AG04450 (cell line): ENCODE data around the gene CARD6. TPM values are rescaled to one million over a fixed set of nuclear protein-coding genes. Genes with fewer than 3 reads are reported as not detected.

ENCODE experiments used
- CTCF ChIA-PET: fragments of 300-600, 350-600 bp; formaldehyde crosslinking; extraction: SDS; loops from one replicate; lab custom pipeline; 2022; ENCODE audit warnings: antibody characterized with exemption, inconsistent platforms; lab: Charles Lee
- POLR2A ChIA-PET: fragments of 350-600 bp; formaldehyde crosslinking; extraction: SDS; loops from one replicate; lab custom pipeline; 2021; ENCODE audit warnings: antibody characterized with exemption, inconsistent platforms; lab: Yijun Ruan, JAX
- DNase-seq: peaks from one replicate; pipeline ENCODE4 v3.0.0-alpha.2; 2011; ENCODE audit warnings: low read depth, low spot score
- H3K27ac ChIP-seq: one replicate; pipeline ENCODE4 v1.5.1; 2012; ENCODE audit warnings: low read depth, low read length, control low read depth
- H3K27me3 ChIP-seq: one replicate; pipeline ENCODE4 v1.6.0; 2012; ENCODE audit warnings: low read length; ENCODE audit not compliant: control insufficient read depth, insufficient read depth
- H3K4me3 ChIP-seq: 2 replicates; pipeline ENCODE4 v1.5.1; 2011; ENCODE audit warnings: mild to moderate bottlenecking, low read depth, low read length, control low read depth
- H3K9me3 ChIP-seq: 2 replicates; pipeline ENCODE4 v1.5.1; 2012; ENCODE audit warnings: low read length; ENCODE audit not compliant: control insufficient read depth, insufficient read depth
- polyA plus RNA-seq: library from polyadenylated mRNA; depleted of rRNA; stranded (reverse); fragments of >200 nt; gene quantifications from 2 replicates; pipeline ENCODE4 v1.2.3, GENCODE V29; 2011
- TF ChIP-seq, protein P1 (sequence below): IDR thresholded peaks from 2 replicates; pipeline ENCODE4 v1.5.1; 2011; ENCODE audit warnings: low read depth, low read length, control low read depth, inconsistent platforms

The CARD6 gene
- polyA plus RNA-seq, 1 experiment = 4.2 TPM

- Histone ChIP-seq H3K27me3 (no peaks in the 10 kb centered on the region), H3K4me3 (no peak overlapping the region), H3K27ac (no peak overlapping the region), H3K9me3 (no peaks in the 10 kb centered on the region; the same call in 1 of the 2 replicates)
- ChIA-PET CTCF (no interaction called here), POLR2A (interaction anchor here (0.6 kb wide), 1 partner anchor 12 kb away, joined by 5 read pairs; no protein-coding TSS in a partner anchor)
- DNase-seq = no peak
- TF ChIP-seq, protein P1, sequence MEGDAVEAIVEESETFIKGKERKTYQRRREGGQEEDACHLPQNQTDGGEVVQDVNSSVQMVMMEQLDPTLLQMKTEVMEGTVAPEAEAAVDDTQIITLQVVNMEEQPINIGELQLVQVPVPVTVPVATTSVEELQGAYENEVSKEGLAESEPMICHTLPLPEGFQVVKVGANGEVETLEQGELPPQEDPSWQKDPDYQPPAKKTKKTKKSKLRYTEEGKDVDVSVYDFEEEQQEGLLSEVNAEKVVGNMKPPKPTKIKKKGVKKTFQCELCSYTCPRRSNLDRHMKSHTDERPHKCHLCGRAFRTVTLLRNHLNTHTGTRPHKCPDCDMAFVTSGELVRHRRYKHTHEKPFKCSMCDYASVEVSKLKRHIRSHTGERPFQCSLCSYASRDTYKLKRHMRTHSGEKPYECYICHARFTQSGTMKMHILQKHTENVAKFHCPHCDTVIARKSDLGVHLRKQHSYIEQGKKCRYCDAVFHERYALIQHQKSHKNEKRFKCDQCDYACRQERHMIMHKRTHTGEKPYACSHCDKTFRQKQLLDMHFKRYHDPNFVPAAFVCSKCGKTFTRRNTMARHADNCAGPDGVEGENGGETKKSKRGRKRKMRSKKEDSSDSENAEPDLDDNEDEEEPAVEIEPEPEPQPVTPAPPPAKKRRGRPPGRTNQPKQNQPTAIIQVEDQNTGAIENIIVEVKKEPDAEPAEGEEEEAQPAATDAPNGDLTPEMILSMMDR = no peak
Measured at GRCh38 chr5:40873286-40873880, 32.2 kb downstream of the CARD6 start.

- TF ChIP-seq, protein P1 = no peak
- Histone ChIP-seq H3K27me3 (no peaks in the 10 kb centered on the region), H3K4me3 (no peak overlapping the region), H3K9me3 (no peaks in the 10 kb centered on the region; the same call in 1 of the 2 replicates), H3K27ac (no peak overlapping the region)
- ChIA-PET POLR2A (no interaction called here), CTCF (interaction anchor here (0.5 to 0.7 kb wide), 2 partner anchors 32 to 524 kb away, joined by 3 to 5 read pairs; no protein-coding TSS in a partner anchor)
- DNase-seq = no peak
Measured at GRCh38 chr5:40875958-40876357, 34.8 kb downstream of the CARD6 start.

DNA sequence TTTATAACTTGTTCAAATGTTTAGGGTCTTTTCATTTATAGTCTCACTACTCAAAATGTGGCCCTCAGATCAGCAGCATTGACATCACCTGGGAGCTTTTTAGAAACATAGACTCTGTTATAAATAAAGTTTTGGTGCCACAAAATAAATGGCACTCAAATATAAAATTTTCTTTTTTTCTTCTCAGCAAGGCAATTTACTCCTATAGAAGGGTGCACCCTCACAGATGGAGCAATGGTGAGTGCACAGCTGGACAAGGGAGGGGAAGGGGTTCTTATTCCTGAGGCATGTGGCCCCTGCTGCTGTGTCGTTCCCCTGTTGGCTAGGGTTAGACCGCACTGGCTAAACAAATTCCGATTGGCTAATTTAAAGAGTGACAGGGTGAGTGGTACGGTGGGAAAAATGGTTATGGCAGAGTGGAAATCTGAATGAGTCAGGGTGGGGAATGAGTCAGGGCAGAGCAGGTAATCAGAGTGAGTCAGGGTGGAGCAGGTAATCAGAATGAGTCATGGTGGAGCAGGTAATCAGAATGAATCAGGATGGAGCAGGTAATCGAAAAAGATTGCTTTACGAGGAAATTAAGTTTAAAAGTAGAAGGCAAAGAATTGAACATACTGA is 36.3 kb downstream of the CARD6 start:
- Histone ChIP-seq H3K27me3 (no peaks in the 10 kb centered on the region), H3K4me3 (no peak overlapping the region), H3K9me3 (no peaks in the 10 kb centered on the region; the same call in 1 of the 2 replicates), H3K27ac (no peak overlapping the region)
- TF ChIP-seq, protein P1 = no peak
- no peak for DNase-seq
- POLR2A ChIA-PET = no interaction called here
- CTCF ChIA-PET = no interaction called here

DNA sequence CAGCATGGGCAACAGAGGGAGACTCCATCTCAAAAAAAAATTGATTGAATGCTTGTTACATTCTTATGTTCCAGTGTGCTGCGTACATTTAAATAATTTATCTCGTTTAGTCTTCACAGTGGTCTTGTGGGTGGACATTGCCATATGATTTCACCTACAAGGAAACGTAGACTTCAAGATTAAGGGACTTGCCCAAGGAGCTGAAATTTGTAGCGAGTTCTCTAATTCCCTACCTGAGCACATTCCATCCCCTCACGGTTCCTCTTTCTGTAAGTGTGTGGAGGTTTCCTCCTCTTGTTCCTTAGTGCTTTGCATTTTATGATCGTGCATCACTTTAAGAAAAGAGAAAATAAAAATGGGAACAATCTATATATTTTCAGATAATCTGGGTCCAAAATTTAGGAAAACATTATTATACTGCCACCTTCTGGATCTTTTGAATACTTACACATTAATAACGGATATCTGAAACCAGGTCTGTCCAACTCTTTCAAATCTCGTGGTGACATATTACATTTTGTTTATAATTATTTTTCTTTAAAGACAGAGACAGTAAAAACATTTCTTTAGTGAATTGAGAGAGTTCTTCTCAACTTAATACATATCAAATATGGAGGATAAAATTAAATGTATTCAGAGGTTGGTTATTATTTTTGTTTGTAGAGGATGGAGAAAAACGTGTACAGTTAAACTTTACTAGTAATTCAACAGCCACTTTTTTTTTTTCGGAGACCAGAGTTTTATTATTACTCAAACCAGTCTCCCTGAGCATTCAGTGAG is 38.2 kb downstream of the CARD6 start:
- Histone ChIP-seq H3K27ac (no peak overlapping the region), H3K27me3 (no peaks in the 10 kb centered on the region), H3K9me3 (no peaks in the 10 kb centered on the region; the same call in 1 of the 2 replicates), H3K4me3 (no peak overlapping the region; the same call in 1 of the 2 replicates)
- TF ChIP-seq, protein P1 = peak; percentile 38
- CTCF ChIA-PET = interaction anchor here (0.9 to 1.5 kb wide), 7 partner anchors 13 to 1302 kb away, joined by 3 to 4 read pairs (median 3); no protein-coding TSS in a partner anchor
- POLR2A ChIA-PET = no interaction called here
- DNase-seq = no peak
